ENCODE data around the gene ACOX3.

ACOX3 gene

GRCh38 chr4:8340781-8341241 lies 99.7 kb downstream of the ACOX3 start:
- Histone ChIP-seq H2AFZ (ENCODE audit: low read depth) (no peak overlapping the region), H4K20me1 (ENCODE audit: insufficient read depth) (no peaks in the 10 kb centered on the region), H3K9ac (no peak overlapping the region), H3K27ac (no peak overlapping the region), H3K4me2 (no peak overlapping the region), H3K36me3 (ENCODE audit: insufficient read depth) (no peaks in the 10 kb centered on the region), H3K4me1 (ENCODE audit: low read depth, poor library complexity, severe bottlenecking) (no peaks in the 10 kb centered on the region), H3K27me3 (ENCODE audit: insufficient read depth, low read depth) (no peaks in the 10 kb centered on the region; the same call in 1 of the 2 replicates), H3K79me2 (ENCODE audit: insufficient read depth, low read depth) (no peaks in the 10 kb centered on the region), H3K4me3 (IDR thresholded peaks at IDR 0.05; ENCODE audit: insufficient read depth, low read depth, low read length) (no peak overlapping the region)
- no peak for TF ChIP-seq CTCF (conservative IDR thresholded peaks at IDR 0.05; ENCODE audit: low read depth, low read length)

GRCh38 chr4:8338351-8338961 lies 102.1 kb downstream of the ACOX3 start:
- TF ChIP-seq CTCF (conservative IDR thresholded peaks at IDR 0.05; ENCODE audit: low read depth, low read length) = no peak
- H2AFZ ChIP-seq (ENCODE audit: low read depth) = no peak overlapping the region
- no peaks in the 10 kb centered on the region; the same call in 1 of the 2 replicates for H3K27me3 ChIP-seq (ENCODE audit: insufficient read depth, low read depth)
- H3K4me1 ChIP-seq (ENCODE audit: low read depth, poor library complexity, severe bottlenecking) = no peaks in the 10 kb centered on the region
- H3K4me2 ChIP-seq = no peak overlapping the region
- H3K4me3 ChIP-seq (IDR thresholded peaks at IDR 0.05; ENCODE audit: insufficient read depth, low read depth, low read length) = no peak overlapping the region
- no peak overlapping the region for H3K9ac ChIP-seq
- no peak overlapping the region for H3K27ac ChIP-seq
- H3K36me3 ChIP-seq (ENCODE audit: insufficient read depth) = no peaks in the 10 kb centered on the region
- H4K20me1 ChIP-seq (ENCODE audit: insufficient read depth) = no peaks in the 10 kb centered on the region
- no peaks in the 10 kb centered on the region for H3K79me2 ChIP-seq (ENCODE audit: insufficient read depth, low read depth)

GRCh38 chr4:8336412-8337075 lies 104.0 kb downstream of the ACOX3 start:
- H3K27ac ChIP-seq = no peak overlapping the region
- H3K4me3 ChIP-seq (IDR thresholded peaks at IDR 0.05; ENCODE audit: insufficient read depth, low read depth, low read length) = no peak overlapping the region
- H3K79me2 ChIP-seq (ENCODE audit: insufficient read depth, low read depth) = no peaks in the 10 kb centered on the region
- H3K4me2 ChIP-seq = no peak overlapping the region
- no peaks in the 10 kb centered on the region for H3K27me3 ChIP-seq (ENCODE audit: insufficient read depth, low read depth)
- no peaks in the 10 kb centered on the region for H3K4me1 ChIP-seq (ENCODE audit: low read depth, poor library complexity, severe bottlenecking)
- no peak overlapping the region for H3K9ac ChIP-seq
- no peak for TF ChIP-seq CTCF (conservative IDR thresholded peaks at IDR 0.05; ENCODE audit: low read depth, low read length)
- H4K20me1 ChIP-seq (ENCODE audit: insufficient read depth) = no peaks in the 10 kb centered on the region
- H3K36me3 ChIP-seq (ENCODE audit: insufficient read depth) = no peaks in the 10 kb centered on the region
- H2AFZ ChIP-seq (ENCODE audit: low read depth) = no peak overlapping the region

- no peak for TF ChIP-seq CTCF (conservative IDR thresholded peaks at IDR 0.05; ENCODE audit: low read depth, low read length)
- Histone ChIP-seq H3K4me2 (no peak overlapping the region), H3K79me2 (ENCODE audit: insufficient read depth, low read depth) (no peaks in the 10 kb centered on the region), H4K20me1 (ENCODE audit: insufficient read depth) (no peaks in the 10 kb centered on the region), H3K4me3 (IDR thresholded peaks at IDR 0.05; ENCODE audit: insufficient read depth, low read depth, low read length) (no peak overlapping the region), H3K27me3 (ENCODE audit: insufficient read depth, low read depth) (no peaks in the 10 kb centered on the region), H3K9ac (no peak overlapping the region), H3K4me1 (ENCODE audit: low read depth, poor library complexity, severe bottlenecking) (no peaks in the 10 kb centered on the region), H2AFZ (ENCODE audit: low read depth) (no peak overlapping the region), H3K36me3 (ENCODE audit: insufficient read depth) (no peaks in the 10 kb centered on the region), H3K27ac (no peak overlapping the region)
These were observed 104.7 kb downstream of the ACOX3 start for GRCh38 chr4:8335848-8336247.

Measured in KMS-11 (cell line).